Measurements from ENCODE around the gene TAX1BP1.

Gene TAX1BP1

GRCh38 chr7:27869056-27869455 lies 129.1 kb downstream of the TAX1BP1 start:
- no peak for DNase-seq (ENCODE audit: low spot score)
- in situ Hi-C loops (cut with MboI; ENCODE audit: low pct_unique_long_range_greater_than_20kb, low sequenced_read_pairs, unreplicated experiment): no loop called here
- TF ChIP-seq, protein P1, sequence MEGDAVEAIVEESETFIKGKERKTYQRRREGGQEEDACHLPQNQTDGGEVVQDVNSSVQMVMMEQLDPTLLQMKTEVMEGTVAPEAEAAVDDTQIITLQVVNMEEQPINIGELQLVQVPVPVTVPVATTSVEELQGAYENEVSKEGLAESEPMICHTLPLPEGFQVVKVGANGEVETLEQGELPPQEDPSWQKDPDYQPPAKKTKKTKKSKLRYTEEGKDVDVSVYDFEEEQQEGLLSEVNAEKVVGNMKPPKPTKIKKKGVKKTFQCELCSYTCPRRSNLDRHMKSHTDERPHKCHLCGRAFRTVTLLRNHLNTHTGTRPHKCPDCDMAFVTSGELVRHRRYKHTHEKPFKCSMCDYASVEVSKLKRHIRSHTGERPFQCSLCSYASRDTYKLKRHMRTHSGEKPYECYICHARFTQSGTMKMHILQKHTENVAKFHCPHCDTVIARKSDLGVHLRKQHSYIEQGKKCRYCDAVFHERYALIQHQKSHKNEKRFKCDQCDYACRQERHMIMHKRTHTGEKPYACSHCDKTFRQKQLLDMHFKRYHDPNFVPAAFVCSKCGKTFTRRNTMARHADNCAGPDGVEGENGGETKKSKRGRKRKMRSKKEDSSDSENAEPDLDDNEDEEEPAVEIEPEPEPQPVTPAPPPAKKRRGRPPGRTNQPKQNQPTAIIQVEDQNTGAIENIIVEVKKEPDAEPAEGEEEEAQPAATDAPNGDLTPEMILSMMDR (IDR thresholded peaks at IDR 0.05; ENCODE audit: extremely low read depth, insufficient read depth, missing control alignments): no peak

- in situ Hi-C loops (cut with MboI; ENCODE audit: low pct_unique_long_range_greater_than_20kb, low sequenced_read_pairs, unreplicated experiment): no loop called here
- no peak for DNase-seq (ENCODE audit: low spot score)
- TF ChIP-seq, protein P1 (IDR thresholded peaks at IDR 0.05; ENCODE audit: extremely low read depth, insufficient read depth, missing control alignments): no peak
Measured at GRCh38 chr7:27870595-27870994, 130.6 kb downstream of the TAX1BP1 start.

DNA sequence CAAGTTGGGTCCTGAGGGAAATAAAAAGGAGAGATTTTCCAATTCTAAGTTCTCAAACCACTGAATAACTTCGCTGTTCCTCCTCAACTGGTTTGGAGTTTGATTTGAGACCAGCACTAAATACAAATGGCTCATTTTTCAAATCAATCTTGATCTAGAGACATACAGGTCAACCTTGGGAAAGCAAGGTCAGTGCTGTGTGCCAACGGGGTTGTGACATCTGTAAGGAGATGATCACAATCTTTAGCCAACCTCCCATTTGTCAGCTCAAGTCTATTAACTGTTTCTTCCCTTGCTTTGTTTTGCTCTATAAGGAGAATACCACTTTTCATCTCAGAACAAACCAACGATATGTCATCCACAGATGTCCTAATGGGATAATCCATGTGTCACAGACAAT lies 131.1 kb downstream of the TAX1BP1 start:
- DNase-seq (ENCODE audit: low spot score): no peak
- in situ Hi-C loops (cut with MboI; ENCODE audit: low pct_unique_long_range_greater_than_20kb, low sequenced_read_pairs, unreplicated experiment): no loop called here
- TF ChIP-seq, protein P1 (IDR thresholded peaks at IDR 0.05; ENCODE audit: extremely low read depth, insufficient read depth, missing control alignments): no peak

GRCh38 chr7:27871866-27872265 lies 131.9 kb downstream of the TAX1BP1 start:
- in situ Hi-C loops (cut with MboI; ENCODE audit: low pct_unique_long_range_greater_than_20kb, low sequenced_read_pairs, unreplicated experiment): no loop called here
- no peak for DNase-seq (ENCODE audit: low spot score)
- TF ChIP-seq, protein P1 (IDR thresholded peaks at IDR 0.05; ENCODE audit: extremely low read depth, insufficient read depth, missing control alignments): no peak

- in situ Hi-C loops (cut with MboI; ENCODE audit: low pct_unique_long_range_greater_than_20kb, low sequenced_read_pairs, unreplicated experiment): no loop called here
- TF ChIP-seq, protein P1 (IDR thresholded peaks at IDR 0.05; ENCODE audit: extremely low read depth, insufficient read depth, missing control alignments): no peak
- DNase-seq (ENCODE audit: low spot score): no peak
Measured at GRCh38 chr7:27872356-27873275, 132.7 kb downstream of the TAX1BP1 start.

DNA sequence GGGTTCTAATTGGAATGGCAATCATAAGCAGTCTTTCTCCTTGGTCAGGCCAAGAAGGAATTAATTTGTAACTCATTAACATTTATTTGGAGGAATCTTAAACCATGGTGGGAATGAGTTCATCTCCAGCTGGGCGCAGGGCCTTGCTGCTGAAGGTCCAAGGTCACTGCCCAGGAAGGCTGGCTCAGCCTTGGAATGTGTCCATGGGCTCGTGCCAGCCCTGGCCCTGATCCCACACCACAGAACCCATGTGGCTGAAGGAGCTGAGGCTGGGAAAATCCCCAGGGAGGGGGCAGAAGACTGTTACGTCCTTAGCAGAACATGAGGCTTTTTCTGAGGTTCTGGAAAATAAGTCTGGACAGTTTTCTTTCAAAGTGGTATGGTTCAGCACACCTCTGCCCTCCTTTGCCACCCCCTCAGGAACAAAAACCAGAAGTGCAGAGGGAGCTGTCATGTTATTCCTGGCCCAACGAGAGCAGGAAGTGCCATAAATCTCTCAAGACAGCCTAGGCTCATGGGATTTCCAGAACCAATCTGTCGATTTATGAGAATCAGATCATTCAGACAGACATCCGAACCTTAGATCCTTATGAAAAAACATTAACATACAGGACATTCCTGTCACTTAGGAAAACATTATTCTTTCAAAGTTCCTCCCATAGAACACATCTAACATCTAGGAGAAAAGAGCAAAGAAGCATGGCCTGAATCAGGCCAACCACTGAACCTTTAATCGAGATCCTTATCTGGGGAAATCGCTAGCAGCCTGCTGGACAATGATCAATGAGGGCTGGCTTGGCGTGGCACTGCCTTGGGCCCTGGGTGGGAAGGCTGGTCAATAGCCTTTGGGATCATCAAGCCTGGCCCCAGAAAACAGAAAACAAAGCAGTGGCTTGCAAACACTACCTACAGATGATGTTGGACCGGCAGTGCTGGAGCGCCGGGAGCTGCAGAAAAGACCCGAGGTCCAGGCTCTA lies 134.3 kb downstream of the TAX1BP1 start:
- TF ChIP-seq, protein P1 (IDR thresholded peaks at IDR 0.05; ENCODE audit: extremely low read depth, insufficient read depth, missing control alignments): no peak
- in situ Hi-C loops (cut with MboI; ENCODE audit: low pct_unique_long_range_greater_than_20kb, low sequenced_read_pairs, unreplicated experiment): no loop called here
- DNase-seq (ENCODE audit: low spot score): no peak
